Stimulated activated CD4-positive, alpha-beta T cell treated with anti-CD3 and anti-CD28 coated beads, Interleukin-2, amount 100 ng/mL, for 4 hours (primary cell): Measurements from ENCODE around the gene LMNA.
"Not testable (repeated sequence)": the region's sequence is repeated elsewhere in the genome, so short reads cannot be mapped to it uniquely, and the experiment has no call there.

Source experiments
- DNase-seq: peaks from one replicate; pipeline ENCODE4 v3.0.0-alpha.2; 2020; ENCODE audit warnings: low read depth

Gene LMNA

GRCh38 chr1:156104861-156105832 is 9.4 kb upstream of the LMNA start:
- DNase-seq, result no peak

- DNase-seq, result no peak
Observed at GRCh38 chr1:156106624-156107488, 7.7 kb upstream of the LMNA start.

- DNase-seq, result no peak
Observed at GRCh38 chr1:156108057-156108456, 6.5 kb upstream of the LMNA start.

- DNase-seq, result no peak
Observed at GRCh38 chr1:156108664-156109241, 5.8 kb upstream of the LMNA start.

GRCh38 chr1:156110252-156110651 is 4.3 kb upstream of the LMNA start:
- DNase-seq, result no peak

GRCh38 chr1:156111355-156111962 is 3.1 kb upstream of the LMNA start:
- no peak for DNase-seq

- DNase-seq, result no peak
Observed at GRCh38 chr1:156112276-156113137, 2.0 kb upstream of the LMNA start.

GRCh38 chr1:156113282-156113950 is 1.1 kb upstream of the LMNA start:
- no peak for DNase-seq

GRCh38 chr1:156114919-156115513 is 505 bp downstream of the LMNA start:
- no peak for DNase-seq

- DNase-seq, result no peak
Observed at GRCh38 chr1:156115514-156116374, 1.2 kb downstream of the LMNA start.

GRCh38 chr1:156116731-156117130 is 2.2 kb downstream of the LMNA start:
- DNase-seq, result not testable (repeated sequence)

- DNase-seq, result no peak
Observed at GRCh38 chr1:156117414-156118176, 3.1 kb downstream of the LMNA start.

- DNase-seq, result no peak
Observed at GRCh38 chr1:156118177-156118868, 3.8 kb downstream of the LMNA start.

GRCh38 chr1:156119503-156120209 is 5.1 kb downstream of the LMNA start:
- DNase-seq, result no peak

GRCh38 chr1:156120318-156120717 is 5.8 kb downstream of the LMNA start:
- no peak for DNase-seq

- DNase-seq, result not testable (repeated sequence)
Observed at GRCh38 chr1:156121005-156121404, 6.5 kb downstream of the LMNA start.

GRCh38 chr1:156121457-156121856 is 6.9 kb downstream of the LMNA start:
- DNase-seq, result no peak
